ENCODE measurements around the gene MSI1.

Gene MSI1

GRCh38 chr12:120377611-120378010, 8.6 kb upstream of the MSI1 start:
- DNase-seq (ENCODE audit: low read depth, low spot score): no peak

GRCh38 chr12:120376934-120377572, 8.1 kb upstream of the MSI1 start:
- no peak for DNase-seq (ENCODE audit: low read depth, low spot score)

GRCh38 chr12:120376416-120376815, 7.5 kb upstream of the MSI1 start:
- DNase-seq (ENCODE audit: low read depth, low spot score): no peak

- DNase-seq (ENCODE audit: low read depth, low spot score): no peak
These were observed 7.0 kb upstream of the MSI1 start for GRCh38 chr12:120376009-120376408.

GRCh38 chr12:120373683-120374082, 4.7 kb upstream of the MSI1 start:
- no peak for DNase-seq (ENCODE audit: low read depth, low spot score)

- DNase-seq (ENCODE audit: low read depth, low spot score): no peak
These were observed 1.6 kb upstream of the MSI1 start for GRCh38 chr12:120370343-120371243.

- no peak for DNase-seq (ENCODE audit: low read depth, low spot score)
These were observed 809 bp upstream of the MSI1 start for GRCh38 chr12:120369603-120370342.

- no peak for DNase-seq (ENCODE audit: low read depth, low spot score)
These were observed 808 bp downstream of the MSI1 start for GRCh38 chr12:120367924-120368788.

GRCh38 chr12:120367233-120367923, 1.6 kb downstream of the MSI1 start:
- peak; percentile 50 for DNase-seq (ENCODE audit: low read depth, low spot score)

- DNase-seq (ENCODE audit: low read depth, low spot score): no peak
These were observed 2.1 kb downstream of the MSI1 start for GRCh38 chr12:120366845-120367232.

GRCh38 chr12:120366341-120366705, 2.6 kb downstream of the MSI1 start:
- DNase-seq (ENCODE audit: low read depth, low spot score): no peak

- no peak for DNase-seq (ENCODE audit: low read depth, low spot score)
These were observed 3.2 kb downstream of the MSI1 start for GRCh38 chr12:120365675-120366340.

GRCh38 chr12:120364487-120364886, 4.5 kb downstream of the MSI1 start:
- no peak for DNase-seq (ENCODE audit: low read depth, low spot score)

- DNase-seq (ENCODE audit: low read depth, low spot score): no peak
These were observed 5.6 kb downstream of the MSI1 start for GRCh38 chr12:120363274-120363855.

- DNase-seq (ENCODE audit: low read depth, low spot score): no peak
These were observed 6.3 kb downstream of the MSI1 start for GRCh38 chr12:120362516-120363273.

GRCh38 chr12:120361506-120362208, 7.3 kb downstream of the MSI1 start:
- peak; percentile 98 for DNase-seq (ENCODE audit: low read depth, low spot score)

GRCh38 chr12:120359128-120359527, 9.8 kb downstream of the MSI1 start:
- DNase-seq (ENCODE audit: low read depth, low spot score): no peak

GRCh38 chr12:120358412-120359100, 10.4 kb downstream of the MSI1 start:
- peak; percentile 84 for DNase-seq (ENCODE audit: low read depth, low spot score)

Measured in ELF-1 (cell line).